GM18499 (cell line): Measurements from ENCODE around the gene ADGRE2.
"Not testable (repeated sequence)": the region's sequence is repeated elsewhere in the genome, so short reads cannot be mapped to it uniquely, and the experiment has no call there.

ENCODE experiments used
- ATAC-seq: cut with Tn5 transposase; IDR thresholded peaks from one replicate; pipeline ENCODE4 v1.9.1; 2021; ENCODE audit warnings: moderate number of reproducible peaks; ENCODE audit not compliant: insufficient read depth, unreplicated experiment

Gene ADGRE2

GRCh38 chr19:14780622-14781225 is 2.4 kb upstream of the ADGRE2 start:
- ATAC-seq, result not testable (repeated sequence)

GRCh38 chr19:14779151-14779550 is 791 bp upstream of the ADGRE2 start:
- ATAC-seq, result no peak

GRCh38 chr19:14777645-14778044 is 715 bp downstream of the ADGRE2 start:
- ATAC-seq, result not testable (repeated sequence)

- no peak for ATAC-seq
Observed at GRCh38 chr19:14775869-14776586, 2.3 kb downstream of the ADGRE2 start.

- not testable (repeated sequence) for ATAC-seq
Observed at GRCh38 chr19:14775326-14775725, 3.0 kb downstream of the ADGRE2 start.

- no peak for ATAC-seq
Observed at GRCh38 chr19:14774373-14774772, 4.0 kb downstream of the ADGRE2 start.

GRCh38 chr19:14773722-14774121 is 4.6 kb downstream of the ADGRE2 start:
- not testable (repeated sequence) for ATAC-seq

GRCh38 chr19:14772995-14773394 is 5.4 kb downstream of the ADGRE2 start:
- ATAC-seq, result no peak

- no peak for ATAC-seq
Observed at GRCh38 chr19:14772467-14772866, 5.9 kb downstream of the ADGRE2 start.

- no peak for ATAC-seq
Observed at GRCh38 chr19:14770944-14771839, 7.2 kb downstream of the ADGRE2 start.

- no peak for ATAC-seq
Observed at GRCh38 chr19:14770136-14770535, 8.2 kb downstream of the ADGRE2 start.

- ATAC-seq, result no peak
Observed at GRCh38 chr19:14769201-14769600, 9.2 kb downstream of the ADGRE2 start.

GRCh38 chr19:14768001-14768400 is 10.4 kb downstream of the ADGRE2 start:
- no peak for ATAC-seq

GRCh38 chr19:14767466-14767971 is 10.8 kb downstream of the ADGRE2 start:
- no peak for ATAC-seq

- not testable (repeated sequence) for ATAC-seq
Observed at GRCh38 chr19:14765841-14766240, 12.5 kb downstream of the ADGRE2 start.

GRCh38 chr19:14765403-14765802 is 13.0 kb downstream of the ADGRE2 start:
- not testable (repeated sequence) for ATAC-seq

- ATAC-seq, result no peak
Observed at GRCh38 chr19:14764401-14764800, 14.0 kb downstream of the ADGRE2 start.

- no peak for ATAC-seq
Observed at GRCh38 chr19:14763497-14764145, 14.7 kb downstream of the ADGRE2 start.

GRCh38 chr19:14762111-14762510 is 16.2 kb downstream of the ADGRE2 start:
- no peak for ATAC-seq

GRCh38 chr19:14761607-14762006 is 16.8 kb downstream of the ADGRE2 start:
- ATAC-seq, result no peak
